M059J (cell line): ENCODE measurements around the gene PTBP1. TPM values are rescaled to one million over a fixed set of nuclear protein-coding genes. Genes with fewer than 3 reads are reported as not detected.

Experiments used
- DNase-seq: peaks from one replicate; pipeline ENCODE4 v3.0.0-alpha.2; 2012; ENCODE audit warnings: low read depth
- total RNA-seq: library from RNA; depleted of rRNA; stranded (reverse); fragments of >200 nt; shearing (Covaris generic); gene quantifications from 2 replicates; pipeline ENCODE4 v1.2.3, GENCODE V29; 2014; rRNA removed

Gene PTBP1
- 184 and 196 TPM in 2 replicates for total RNA-seq

DNA sequence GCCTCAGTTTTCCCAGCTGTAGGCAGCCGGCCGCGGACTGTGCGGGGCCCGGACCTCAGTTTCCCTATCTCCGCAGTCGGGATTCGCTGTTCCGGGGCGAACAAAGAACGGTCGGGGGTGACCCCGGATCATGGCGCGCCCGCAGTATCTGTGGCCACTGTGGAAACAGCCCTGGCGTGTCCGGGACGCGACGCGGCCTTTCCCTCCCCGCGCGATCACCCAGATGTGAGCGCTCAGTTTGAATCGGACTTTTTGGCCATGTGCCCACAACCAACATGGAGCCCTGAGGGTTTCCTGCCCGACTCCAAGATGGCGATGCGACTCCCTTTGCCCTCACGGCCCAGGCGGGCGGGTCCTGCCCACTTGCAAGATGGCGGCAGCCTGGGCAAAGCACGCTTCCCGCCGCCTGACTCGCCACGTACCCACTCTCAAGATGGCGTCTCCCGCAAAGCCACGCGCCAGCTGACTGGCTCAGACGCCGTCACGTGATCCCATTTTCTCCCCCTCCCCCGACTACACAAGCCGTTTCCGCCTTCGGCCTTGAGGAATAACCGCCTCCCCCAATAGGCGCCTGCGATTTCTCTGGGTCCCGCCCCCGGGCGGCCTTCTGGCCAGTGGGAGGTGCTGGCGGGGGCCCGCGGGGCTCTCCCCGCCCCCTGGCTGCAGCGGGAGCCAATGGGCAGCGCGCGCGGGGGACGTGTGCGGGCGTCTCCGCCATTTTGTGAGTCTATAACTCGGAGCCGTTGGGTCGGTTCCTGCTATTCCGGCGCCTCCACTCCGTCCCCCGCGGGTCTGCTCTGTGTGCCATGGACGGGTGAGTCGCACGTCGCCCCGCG is at the start of gene PTBP1:
Gene PTBP1, plus strand, starts transcription at position 761 of the 836 bp plus-strand sequence. Its CDS starts 46 bp downstream, at position 807.
- peak; percentile 100 for DNase-seq

- no peak for DNase-seq
These were observed 49.0 kb upstream of the PTBP1 start for GRCh38 chr19:748274-748598.

- no peak for DNase-seq
These were observed 47.4 kb upstream of the PTBP1 start for GRCh38 chr19:749811-750210.

GRCh38 chr19:750640-751423 is 46.4 kb upstream of the PTBP1 start, which contains the start of gene MISP:
Gene MISP, plus strand, starts transcription at chr19:751112. Its CDS starts 5,835 bp downstream, at chr19:756947.
- no peak for DNase-seq

DNA sequence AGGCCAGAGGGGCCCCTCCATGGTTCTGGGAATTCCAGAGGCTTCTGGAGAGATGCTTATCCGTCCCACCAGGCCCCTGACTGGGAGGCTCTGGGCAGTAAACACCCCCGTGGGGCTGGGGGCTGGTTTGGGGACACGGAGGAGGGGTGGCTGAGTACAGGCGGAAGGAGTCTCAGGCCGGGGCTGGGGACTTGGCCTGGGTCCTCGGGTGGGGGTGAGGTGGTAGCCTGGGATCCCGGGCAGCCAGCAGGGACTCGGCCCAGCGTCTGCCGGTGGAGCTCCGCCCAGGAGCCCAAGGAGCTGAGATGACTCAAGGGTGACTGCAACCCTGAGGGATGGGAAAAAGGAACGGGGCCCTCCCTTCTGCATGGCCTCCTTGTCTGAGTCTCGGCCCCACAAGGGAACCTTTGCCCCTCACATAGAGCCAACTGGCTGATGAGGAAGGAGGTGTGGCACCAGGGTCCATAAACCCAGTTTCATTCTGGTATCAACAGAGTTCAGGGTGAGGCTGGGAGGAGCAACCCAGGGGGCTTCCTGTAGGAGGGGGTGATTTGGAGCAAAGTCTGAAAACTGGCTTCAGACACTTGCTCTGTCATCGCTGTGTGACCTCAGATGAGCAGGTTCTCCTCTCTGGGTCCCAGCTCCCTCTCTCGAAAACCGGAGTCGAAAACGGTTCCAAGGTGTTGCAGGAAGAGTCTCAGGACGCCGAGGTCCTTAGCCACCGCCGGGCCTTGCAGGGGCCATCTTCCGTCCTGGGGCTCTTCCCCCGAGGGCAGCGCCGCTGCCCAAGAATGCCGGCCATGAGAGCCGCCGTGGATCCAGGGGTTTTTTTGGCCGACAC is 45.5 kb upstream of the PTBP1 start:
- DNase-seq = peak; percentile 85

- DNase-seq = peak; percentile 78
These were observed 44.4 kb upstream of the PTBP1 start for GRCh38 chr19:752652-753517.

- DNase-seq = no peak
These were observed 42.7 kb upstream of the PTBP1 start for GRCh38 chr19:754530-754929.

DNA sequence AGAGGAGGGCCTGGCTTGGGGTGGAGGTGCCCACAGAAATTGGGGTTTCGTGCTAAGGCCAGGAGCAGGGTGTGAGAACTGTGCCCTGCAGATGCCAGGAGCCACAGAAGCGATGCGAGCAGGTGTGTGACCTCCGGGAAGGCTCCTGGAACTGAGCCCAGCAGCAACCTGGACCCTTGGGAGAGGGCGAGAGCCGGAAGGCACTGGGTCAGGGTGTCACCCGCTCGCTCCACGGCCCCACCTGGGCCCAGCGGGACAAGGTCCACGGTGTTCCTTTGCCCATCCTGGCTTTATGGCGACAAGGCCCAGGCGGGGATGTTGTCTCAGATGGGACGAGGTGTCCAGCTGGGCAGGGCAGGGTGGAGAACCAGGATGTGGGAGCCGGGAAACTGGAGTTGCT is 42.2 kb upstream of the PTBP1 start:
- DNase-seq = no peak

DNA sequence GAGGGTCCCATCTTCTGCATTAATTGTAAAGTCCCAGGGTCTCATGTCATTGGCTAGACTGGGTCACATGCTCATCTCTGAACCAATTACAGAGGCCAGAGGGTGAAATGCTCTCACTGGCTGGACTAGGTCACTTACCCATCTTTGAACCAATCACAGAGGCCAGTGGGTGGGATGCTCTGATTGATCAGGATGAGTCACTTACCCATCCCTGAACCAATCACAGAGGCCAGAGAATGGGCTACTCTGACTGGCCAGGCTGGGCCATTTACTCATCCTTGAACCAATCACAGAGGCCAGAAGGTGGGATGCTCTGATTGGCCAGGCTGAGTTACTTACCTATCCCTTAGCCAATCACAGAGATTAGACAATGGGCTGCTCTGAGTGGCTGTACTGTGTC is 41.0 kb upstream of the PTBP1 start:
- DNase-seq = peak; percentile 40

GRCh38 chr19:756821-757688 is 40.2 kb upstream of the PTBP1 start:
- no peak for DNase-seq

- no peak for DNase-seq
These were observed 39.2 kb upstream of the PTBP1 start for GRCh38 chr19:757811-758668.

DNA sequence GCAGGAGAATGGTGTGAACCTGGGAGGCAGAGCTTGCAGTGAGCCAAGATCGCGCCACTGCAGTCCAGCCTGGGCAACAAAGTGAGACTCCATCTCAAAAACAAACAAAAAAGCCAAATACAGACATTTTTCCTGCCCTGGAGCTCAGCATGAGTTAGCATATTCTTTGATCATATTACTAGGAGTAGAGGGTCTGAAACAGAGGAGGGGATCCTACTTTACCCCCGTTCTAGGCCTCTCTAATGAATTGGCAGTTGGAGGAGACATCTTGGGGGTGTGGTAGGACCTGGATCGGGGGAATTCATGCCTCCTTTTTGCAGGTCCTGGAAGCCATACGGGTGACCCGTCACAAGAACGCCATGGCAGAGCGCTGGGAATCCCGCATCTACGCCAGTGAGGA is 34.1 kb upstream of the PTBP1 start:
- DNase-seq = no peak

GRCh38 chr19:763869-764268 is 33.4 kb upstream of the PTBP1 start:
- no peak for DNase-seq

GRCh38 chr19:764301-764700 is 33.0 kb upstream of the PTBP1 start:
- DNase-seq = no peak

DNA sequence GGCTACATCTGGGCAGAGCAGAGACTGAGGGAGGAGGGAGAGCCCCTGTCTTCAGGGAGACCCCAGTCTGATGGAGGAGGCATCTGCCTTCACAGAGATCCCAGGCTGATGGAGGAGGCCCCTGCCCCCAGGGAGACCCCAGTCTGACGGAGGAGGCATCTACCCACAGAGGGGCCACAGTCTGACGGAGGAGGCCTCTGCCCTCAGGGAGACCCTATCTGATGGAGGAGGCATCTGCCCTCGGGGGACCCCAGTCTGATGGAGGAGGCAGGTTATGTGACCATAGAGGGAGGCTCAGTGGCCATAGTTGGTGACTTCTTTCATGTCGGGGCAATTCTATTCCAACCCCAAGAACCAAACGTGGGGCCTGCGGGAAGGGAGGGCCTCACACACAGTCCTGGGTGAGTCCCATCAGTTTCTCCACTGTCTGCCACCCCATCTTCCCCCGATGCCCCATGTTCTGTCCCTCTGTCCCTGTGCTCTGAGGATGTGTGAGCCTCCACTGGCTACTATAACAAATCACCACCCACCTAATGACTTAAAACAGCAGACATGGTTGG is 32.0 kb upstream of the PTBP1 start:
- no peak for DNase-seq

- DNase-seq = peak; percentile 78
These were observed 28.8 kb upstream of the PTBP1 start for GRCh38 chr19:768424-768823.

DNA sequence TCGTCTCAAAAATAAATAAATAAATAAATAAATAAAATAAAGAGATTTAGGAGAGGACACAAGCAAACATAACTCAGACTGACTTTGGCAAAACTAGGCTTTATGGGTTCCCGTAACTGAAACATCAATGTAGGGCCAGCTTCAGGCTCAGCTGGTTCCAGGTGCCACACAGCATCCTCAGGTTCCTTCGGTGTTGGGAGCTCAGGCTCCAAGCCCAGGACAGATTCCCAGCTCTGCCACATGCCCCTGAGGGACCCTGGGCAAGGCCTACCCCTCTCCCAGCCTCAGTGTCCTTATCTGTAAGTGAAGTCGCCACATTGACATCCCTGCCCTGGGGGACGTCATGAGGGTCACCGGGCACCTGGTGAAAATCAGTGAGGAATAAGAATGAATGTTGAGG is 27.6 kb upstream of the PTBP1 start:
- no peak for DNase-seq

- DNase-seq = peak; percentile 58
These were observed 25.9 kb upstream of the PTBP1 start for GRCh38 chr19:771332-771785.

DNA sequence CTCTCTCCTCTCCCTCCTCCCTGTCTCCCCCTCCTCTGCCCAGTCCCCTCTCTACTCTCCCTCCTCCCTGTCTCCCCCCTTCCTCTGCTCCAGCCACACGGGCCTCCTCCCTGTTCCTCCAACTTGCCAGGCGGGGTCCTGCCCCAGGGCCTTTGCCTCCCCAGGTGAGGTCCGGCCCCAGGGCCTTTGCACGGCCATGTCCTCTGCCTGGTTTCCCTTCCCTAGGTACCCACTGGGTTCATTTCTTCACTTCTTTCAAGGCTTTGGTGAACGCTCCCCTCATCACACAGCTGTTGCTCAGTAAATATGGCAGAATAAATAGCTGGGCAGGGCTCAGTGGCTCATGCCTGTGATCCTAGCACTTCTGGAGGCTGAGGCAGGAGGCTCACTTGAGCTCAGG is 25.2 kb upstream of the PTBP1 start:
- no peak for DNase-seq
